ENCODE results near the gene ADRM1.
A peak's percentile ranks its signal among the peaks of the same experiment; 100 is the strongest.

The ADRM1 gene

DNA sequence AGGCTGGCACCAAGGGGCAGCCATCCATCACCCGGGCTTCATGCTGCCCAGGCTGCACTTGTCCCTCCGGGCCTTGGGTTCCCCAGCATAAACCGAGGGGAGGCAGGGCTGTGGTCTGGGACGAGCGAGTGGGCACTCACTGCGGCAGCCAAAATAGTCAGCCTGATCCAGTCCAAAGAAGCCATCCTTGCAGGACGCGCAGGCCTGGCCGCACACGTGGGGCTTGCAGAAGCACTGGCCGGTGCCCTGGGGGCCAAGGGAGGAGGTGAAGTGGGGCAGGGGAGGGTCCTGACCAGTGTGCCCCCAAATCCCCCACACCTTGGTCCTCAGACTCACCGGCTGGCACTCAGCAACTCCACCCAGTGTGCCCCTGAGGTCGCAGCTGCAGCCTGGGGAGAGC lies 32.1 kb downstream of the ADRM1 start:
- Mint-ChIP-seq H3K36me3 (ENCODE audit: low read depth) (no peaks in the 10 kb centered on the region), H3K4me3 (no peak overlapping the region), H3K27me3 (peaks cover 1% of the 10 kb centered on the region), H3K27ac (no peak overlapping the region), H3K4me1 (ENCODE audit: low read depth) (peaks cover 23% of the 10 kb centered on the region), H3K9me3 (no peaks in the 10 kb centered on the region)
- intact Hi-C loops (cut with micrococcal nuclease): no loop called here

DNA sequence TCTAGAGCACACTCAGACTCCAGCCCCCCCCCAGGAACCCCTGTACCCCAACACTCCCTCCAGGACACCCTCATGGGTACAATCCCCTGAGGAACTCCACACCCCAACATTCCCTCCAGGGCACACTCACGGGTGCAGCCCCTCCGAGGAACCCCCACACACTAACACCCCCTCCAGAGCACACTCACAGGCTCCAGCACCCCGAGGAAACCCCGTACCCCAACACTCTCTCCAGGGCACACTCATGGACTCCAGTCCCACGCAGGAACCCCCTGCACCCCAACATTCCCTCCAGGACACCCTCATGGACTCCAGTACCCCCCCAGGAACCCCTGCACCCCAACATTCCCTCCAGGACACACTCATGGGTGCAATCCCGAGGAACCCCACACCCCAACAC lies 32.7 kb downstream of the ADRM1 start:
- Mint-ChIP-seq H3K9me3 (no peaks in the 10 kb centered on the region), H3K27me3 (peaks cover 3% of the 10 kb centered on the region), H3K4me3 (no peak overlapping the region), H3K36me3 (ENCODE audit: low read depth) (no peaks in the 10 kb centered on the region), H3K27ac (no peak overlapping the region), H3K4me1 (ENCODE audit: low read depth) (peaks cover 27% of the 10 kb centered on the region)
- intact Hi-C loops (cut with micrococcal nuclease): no loop called here

DNA sequence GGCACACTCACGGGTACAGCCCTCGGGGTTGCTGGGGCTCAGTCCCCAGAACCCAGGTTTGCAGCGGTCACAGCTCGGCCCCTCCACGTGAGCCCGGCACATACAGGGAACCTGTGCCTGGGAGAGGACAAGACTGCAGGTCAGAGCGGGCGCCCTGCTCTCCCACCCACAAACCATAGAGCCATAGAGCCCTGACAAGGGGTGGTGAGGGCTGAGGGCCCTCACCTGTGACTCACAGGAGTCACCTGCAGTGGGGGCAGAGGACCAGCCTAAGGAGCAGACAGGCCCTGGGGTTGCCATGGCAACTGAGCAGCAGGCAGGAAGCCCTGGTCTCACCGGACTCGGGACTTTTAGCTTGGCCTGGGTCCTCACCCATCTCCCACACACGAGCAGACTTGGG lies 33.5 kb downstream of the ADRM1 start:
- H3K27ac Mint-ChIP-seq: no peak overlapping the region
- no peaks in the 10 kb centered on the region for H3K36me3 Mint-ChIP-seq (ENCODE audit: low read depth)
- H3K9me3 Mint-ChIP-seq: no peaks in the 10 kb centered on the region
- intact Hi-C loops (cut with micrococcal nuclease): no loop called here
- no peak overlapping the region for H3K4me3 Mint-ChIP-seq
- H3K27me3 Mint-ChIP-seq: peaks cover 5% of the 10 kb centered on the region
- peaks cover 27% of the 10 kb centered on the region for H3K4me1 Mint-ChIP-seq (ENCODE audit: low read depth)

DNA sequence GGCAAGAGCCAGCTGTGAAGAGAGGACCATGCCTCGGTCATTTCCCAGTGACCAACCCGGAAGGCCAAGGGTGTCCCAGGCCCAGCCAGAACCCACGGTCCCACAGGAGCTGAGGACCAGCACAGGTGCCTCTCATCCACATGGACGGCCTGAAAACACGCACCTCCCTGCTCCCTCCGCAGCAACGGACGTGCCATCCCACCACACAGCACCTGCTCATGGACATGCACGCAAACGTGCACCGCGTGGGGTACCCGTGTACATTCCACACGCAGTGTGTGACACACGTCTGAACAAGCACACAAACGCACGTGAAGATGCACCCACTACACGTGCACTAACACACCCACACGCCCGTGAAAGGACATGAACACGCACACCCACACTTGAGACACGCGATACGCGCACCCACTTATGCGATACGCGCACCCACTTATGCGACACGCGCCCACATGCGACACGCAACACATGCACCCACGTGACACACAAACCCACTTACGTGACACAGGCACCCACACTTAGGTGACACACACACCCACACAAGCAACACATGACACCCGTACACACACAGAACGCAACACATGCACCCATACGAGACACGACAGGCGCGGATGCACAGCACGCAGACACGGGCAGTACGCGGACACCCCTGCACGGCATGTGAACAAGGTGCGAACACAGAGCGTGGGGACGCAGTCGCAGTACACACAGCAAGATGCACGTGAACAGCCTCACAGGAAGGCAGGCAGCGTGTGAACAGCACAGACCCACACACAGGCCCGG lies 34.2 kb downstream of the ADRM1 start:
- Mint-ChIP-seq H3K9me3 (no peaks in the 10 kb centered on the region), H3K36me3 (ENCODE audit: low read depth) (no peaks in the 10 kb centered on the region), H3K27me3 (peaks cover 7% of the 10 kb centered on the region), H3K27ac (no peak overlapping the region), H3K4me1 (ENCODE audit: low read depth) (peaks cover 27% of the 10 kb centered on the region), H3K4me3 (no peak overlapping the region)
- intact Hi-C loops (cut with micrococcal nuclease): no loop called here

DNA sequence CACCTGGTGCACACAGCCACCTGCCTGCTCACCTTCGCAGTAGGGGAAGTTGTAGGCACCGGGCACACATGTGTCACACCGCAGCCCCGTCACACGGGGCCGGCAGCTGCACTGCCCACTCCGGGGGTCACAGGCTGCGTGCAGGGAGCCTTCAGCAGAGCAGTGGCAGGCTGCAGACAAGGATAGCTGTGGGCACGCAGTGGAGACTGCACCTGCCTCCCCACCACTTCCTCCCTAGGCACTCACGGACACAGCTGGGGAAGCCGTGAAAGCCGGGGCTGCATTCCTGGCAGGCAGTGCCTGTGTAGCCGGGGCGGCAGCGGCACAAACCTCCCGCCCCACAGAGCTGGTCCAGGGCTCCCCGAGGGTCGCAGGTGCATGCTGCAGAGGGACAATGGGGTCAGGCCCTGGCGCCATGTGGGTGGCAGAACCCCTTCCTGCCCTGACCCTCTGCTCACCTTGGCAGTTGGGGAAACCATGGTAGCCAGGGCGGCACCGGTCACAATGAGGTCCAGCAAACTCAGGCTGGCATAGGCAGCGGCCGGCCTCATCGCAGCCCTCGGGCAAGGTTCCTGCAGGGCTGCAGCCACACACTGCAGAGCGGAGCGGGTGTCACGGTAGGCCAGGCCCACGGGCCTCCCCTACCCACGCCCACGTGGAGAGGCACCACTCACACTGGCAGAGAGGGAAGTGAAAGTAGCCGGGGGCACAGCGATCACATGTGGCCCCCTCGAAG lies 34.9 kb downstream of the ADRM1 start:
- peaks cover 12% of the 10 kb centered on the region for H3K27me3 Mint-ChIP-seq
- intact Hi-C loops (cut with micrococcal nuclease): no loop called here
- no peak overlapping the region for H3K4me3 Mint-ChIP-seq
- no peak overlapping the region for H3K27ac Mint-ChIP-seq
- peaks cover 27% of the 10 kb centered on the region for H3K4me1 Mint-ChIP-seq (ENCODE audit: low read depth)
- H3K9me3 Mint-ChIP-seq: no peaks in the 10 kb centered on the region
- no peaks in the 10 kb centered on the region for H3K36me3 Mint-ChIP-seq (ENCODE audit: low read depth)

DNA sequence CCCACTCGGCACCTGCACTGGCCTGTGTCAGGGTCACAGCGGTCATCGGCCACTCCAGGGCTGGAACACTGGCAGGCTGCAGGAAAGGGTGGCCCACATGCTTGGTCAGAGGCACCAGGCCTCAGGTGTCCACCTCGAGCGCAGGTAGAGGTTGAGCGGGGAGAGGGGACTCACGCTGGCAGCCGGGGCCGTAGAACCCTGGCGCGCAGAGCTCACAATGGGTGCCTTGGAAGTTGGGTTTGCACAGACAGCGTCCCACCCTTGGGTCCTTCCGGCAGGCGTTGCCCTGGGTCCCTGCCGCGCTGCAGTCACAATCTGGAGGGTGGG lies 35.5 kb downstream of the ADRM1 start:
- Mint-ChIP-seq H3K4me3 (no peak overlapping the region), H3K27me3 (peaks cover 14% of the 10 kb centered on the region), H3K36me3 (ENCODE audit: low read depth) (no peaks in the 10 kb centered on the region), H3K4me1 (ENCODE audit: low read depth) (peaks cover 27% of the 10 kb centered on the region), H3K27ac (no peak overlapping the region), H3K9me3 (no peaks in the 10 kb centered on the region)
- intact Hi-C loops (cut with micrococcal nuclease): no loop called here

DNA sequence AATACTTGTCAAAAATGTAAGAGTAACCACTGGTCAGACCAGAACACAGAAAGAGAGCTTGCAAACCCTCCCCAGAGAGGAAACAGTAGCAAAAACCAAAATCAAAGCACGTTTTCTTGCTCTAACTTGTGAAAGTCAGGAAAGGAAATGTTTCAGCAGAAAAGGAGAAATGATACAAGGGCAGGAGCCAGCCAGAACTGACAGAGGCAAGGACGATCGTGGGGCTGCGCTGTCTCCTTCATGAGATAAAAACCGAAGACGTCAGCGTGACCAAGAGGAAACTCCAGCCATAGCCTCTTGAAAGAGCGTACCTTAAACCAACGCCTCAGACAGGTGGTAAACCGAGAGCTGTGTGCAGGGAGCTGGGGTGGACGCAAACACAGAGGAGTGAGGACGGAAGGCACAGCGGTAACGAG lies 36.9 kb downstream of the ADRM1 start:
- peaks cover 16% of the 10 kb centered on the region for H3K27me3 Mint-ChIP-seq
- intact Hi-C loops (cut with micrococcal nuclease): no loop called here
- no peaks in the 10 kb centered on the region for H3K36me3 Mint-ChIP-seq (ENCODE audit: low read depth)
- peaks cover 27% of the 10 kb centered on the region for H3K4me1 Mint-ChIP-seq (ENCODE audit: low read depth)
- H3K27ac Mint-ChIP-seq: peak overlapping the region; percentile 55
- no peaks in the 10 kb centered on the region for H3K9me3 Mint-ChIP-seq
- H3K4me3 Mint-ChIP-seq: peak overlapping the region; percentile 61

DNA sequence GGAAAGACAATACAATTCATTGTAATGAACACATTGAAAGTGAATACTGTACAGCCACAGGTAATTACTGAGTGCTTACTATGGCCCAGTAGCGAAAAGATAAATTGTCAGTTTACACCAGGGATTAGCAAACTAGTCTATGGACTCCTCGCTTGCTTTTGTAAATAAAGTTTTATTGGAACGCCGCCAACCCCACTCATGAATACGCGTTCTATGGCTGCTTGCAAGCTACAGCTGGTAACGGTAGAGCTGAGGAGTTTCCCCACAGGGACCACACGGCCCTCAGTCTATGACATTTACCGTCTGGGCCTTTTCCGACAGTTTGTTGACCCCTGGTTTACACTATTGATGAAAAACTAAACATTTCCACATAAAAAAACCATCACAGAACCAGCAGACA lies 40.1 kb downstream of the ADRM1 start:
- Mint-ChIP-seq H3K4me3 (no peak overlapping the region), H3K27ac (no peak overlapping the region), H3K9me3 (no peaks in the 10 kb centered on the region), H3K4me1 (ENCODE audit: low read depth) (peaks cover 15% of the 10 kb centered on the region), H3K36me3 (ENCODE audit: low read depth) (no peaks in the 10 kb centered on the region), H3K27me3 (peaks cover 15% of the 10 kb centered on the region)
- intact Hi-C loops (cut with micrococcal nuclease): no loop called here

DNA sequence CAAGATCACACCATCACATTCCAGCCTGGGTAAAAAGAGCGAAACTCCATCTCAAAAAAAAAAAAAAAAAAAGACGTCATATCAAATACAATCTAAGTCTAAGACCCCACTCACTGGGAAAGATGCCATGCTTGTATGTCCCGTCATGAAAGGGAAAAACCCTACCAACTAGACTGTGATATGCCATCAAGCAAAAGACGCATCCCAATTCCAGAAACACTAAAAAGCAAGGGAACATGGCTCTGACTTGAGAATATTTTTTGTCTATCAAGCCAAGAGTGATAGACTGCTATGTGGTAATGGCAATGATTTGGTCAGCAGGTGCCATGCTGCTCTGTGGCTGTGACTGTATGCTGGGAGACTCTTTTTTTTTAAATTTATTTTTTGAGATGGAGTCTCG lies 41.3 kb downstream of the ADRM1 start:
- peaks cover 9% of the 10 kb centered on the region for H3K9me3 Mint-ChIP-seq
- no peak overlapping the region for H3K4me3 Mint-ChIP-seq
- H3K27ac Mint-ChIP-seq: no peak overlapping the region
- peaks cover 11% of the 10 kb centered on the region for H3K4me1 Mint-ChIP-seq (ENCODE audit: low read depth)
- peaks cover 15% of the 10 kb centered on the region for H3K27me3 Mint-ChIP-seq
- H3K36me3 Mint-ChIP-seq (ENCODE audit: low read depth): no peaks in the 10 kb centered on the region
- intact Hi-C loops (cut with micrococcal nuclease): no loop called here

DNA sequence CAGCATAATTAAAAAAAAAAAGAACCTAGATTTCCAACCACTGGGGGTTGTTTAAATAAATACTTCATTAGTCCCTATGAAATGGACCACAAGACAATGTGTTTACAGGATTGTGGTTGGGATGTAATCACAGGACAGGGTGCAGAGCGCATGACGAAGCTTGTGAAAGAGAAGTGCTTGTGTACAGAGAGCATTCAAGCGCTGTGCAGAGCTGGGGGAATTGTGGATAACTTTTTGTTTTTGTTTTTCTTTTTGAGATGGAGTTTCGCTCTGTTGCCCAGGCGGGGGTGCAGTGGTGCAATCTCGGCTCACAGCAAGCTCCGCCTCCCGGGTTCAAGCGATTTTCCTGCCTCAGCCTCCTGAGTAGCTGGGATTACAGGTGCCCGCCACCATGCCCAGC lies 42.0 kb downstream of the ADRM1 start:
- H3K4me3 Mint-ChIP-seq: no peak overlapping the region
- H3K9me3 Mint-ChIP-seq: peaks cover 10% of the 10 kb centered on the region
- peaks cover 15% of the 10 kb centered on the region for H3K27me3 Mint-ChIP-seq
- intact Hi-C loops (cut with micrococcal nuclease): no loop called here
- no peak overlapping the region for H3K27ac Mint-ChIP-seq
- H3K36me3 Mint-ChIP-seq (ENCODE audit: low read depth): no peaks in the 10 kb centered on the region
- peaks cover 5% of the 10 kb centered on the region for H3K4me1 Mint-ChIP-seq (ENCODE audit: low read depth)

DNA sequence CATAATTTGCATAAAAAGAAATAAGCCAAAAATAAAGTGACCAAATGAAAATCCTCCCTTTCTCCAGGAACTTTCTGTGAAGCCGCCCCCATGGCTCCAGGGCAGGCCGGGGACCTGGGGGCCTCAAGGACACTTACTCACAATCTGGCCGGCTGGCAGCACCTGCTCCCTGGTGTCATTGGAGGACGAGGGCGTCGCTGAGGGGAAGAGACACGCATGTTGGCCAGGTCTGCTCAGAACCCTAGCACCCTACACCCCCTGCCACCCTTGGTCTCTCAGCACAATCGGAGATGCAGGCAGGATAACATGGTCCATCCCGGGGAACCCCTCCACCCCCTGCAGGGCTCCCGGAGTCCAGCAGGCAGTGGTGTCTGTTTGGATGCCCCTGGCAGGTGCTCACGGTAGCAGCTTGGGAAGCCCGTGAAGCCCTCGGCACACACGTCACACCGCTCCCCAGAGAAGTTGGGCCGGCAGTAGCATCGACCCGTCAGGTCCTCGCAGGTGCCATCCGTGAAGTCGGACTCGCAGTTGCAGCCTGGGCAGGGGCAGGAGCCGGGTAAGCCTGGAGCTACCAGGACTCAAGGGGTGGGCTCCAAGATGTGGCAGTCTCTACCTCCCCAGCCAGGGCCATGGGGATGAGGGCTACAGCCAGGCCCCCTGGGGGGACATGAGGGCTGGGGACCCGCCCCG lies 43.0 kb downstream of the ADRM1 start:
- H3K36me3 Mint-ChIP-seq (ENCODE audit: low read depth): no peaks in the 10 kb centered on the region
- intact Hi-C loops (cut with micrococcal nuclease): no loop called here

DNA sequence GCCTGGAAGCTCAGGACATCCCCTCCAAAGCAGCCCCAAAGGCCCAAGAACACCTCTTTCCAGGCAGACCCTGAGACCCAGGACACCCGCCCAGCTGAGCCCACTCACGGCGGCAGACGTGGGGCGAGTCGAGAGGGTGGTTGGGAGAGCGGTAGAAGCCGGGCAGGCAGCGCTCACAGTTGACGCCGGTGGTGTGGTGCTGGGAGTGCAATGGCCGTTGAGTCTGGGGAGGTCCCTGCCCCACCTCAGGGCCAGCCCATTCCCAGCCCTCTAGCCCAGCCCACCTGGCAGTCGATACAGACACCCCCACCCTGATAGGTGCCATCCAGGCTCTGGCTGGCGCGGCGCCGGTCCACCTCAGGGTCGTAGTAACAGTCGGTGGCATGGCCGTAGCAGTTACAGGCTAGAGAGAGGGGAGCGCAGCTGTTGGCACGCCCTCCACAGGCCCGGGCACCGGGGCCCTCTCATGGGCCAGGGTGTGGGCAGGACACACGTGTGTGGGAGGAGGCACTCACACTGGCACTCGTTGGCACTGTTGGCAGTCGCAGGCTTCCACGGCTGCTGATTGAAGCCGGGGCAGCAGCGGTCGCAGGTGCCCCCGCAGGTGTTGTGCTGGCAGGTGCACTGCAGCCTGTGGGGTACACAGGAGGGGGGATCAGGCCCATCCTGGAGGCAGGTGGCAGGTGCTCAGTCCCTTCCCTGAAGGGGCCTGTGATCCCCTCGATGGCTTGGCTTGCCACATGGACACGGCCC lies 43.8 kb downstream of the ADRM1 start:
- Mint-ChIP-seq H3K9me3 (peaks cover 10% of the 10 kb centered on the region), H3K27me3 (peaks cover 11% of the 10 kb centered on the region), H3K4me1 (ENCODE audit: low read depth) (no peaks in the 10 kb centered on the region), H3K36me3 (ENCODE audit: low read depth) (no peaks in the 10 kb centered on the region), H3K27ac (no peak overlapping the region), H3K4me3 (no peak overlapping the region)
- intact Hi-C loops (cut with micrococcal nuclease): no loop called here

More for the DNA sequence above, 43.0 kb downstream of the ADRM1 start:
- Mint-ChIP-seq H3K9me3 (peaks cover 10% of the 10 kb centered on the region), H3K27ac (no peak overlapping the region), H3K27me3 (peaks cover 13% of the 10 kb centered on the region), H3K4me3 (no peak overlapping the region), H3K4me1 (ENCODE audit: low read depth) (no peaks in the 10 kb centered on the region)

DNA sequence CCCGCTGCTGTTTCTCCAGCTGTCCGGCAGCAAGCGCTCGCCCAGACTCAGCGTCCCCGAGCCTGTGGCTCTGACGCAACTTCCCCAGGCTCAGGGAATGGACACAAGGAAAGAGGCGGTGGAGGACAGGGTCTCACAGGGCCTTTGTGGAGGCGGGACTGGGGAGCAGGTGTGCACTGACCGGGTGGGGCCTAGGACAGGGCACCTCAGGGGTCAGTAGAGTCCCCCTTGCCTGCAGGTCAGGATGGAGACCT lies 44.3 kb downstream of the ADRM1 start:
- no peaks in the 10 kb centered on the region for H3K36me3 Mint-ChIP-seq (ENCODE audit: low read depth)
- no peak overlapping the region for H3K27ac Mint-ChIP-seq
- H3K9me3 Mint-ChIP-seq: peaks cover 10% of the 10 kb centered on the region
- peaks cover 8% of the 10 kb centered on the region for H3K27me3 Mint-ChIP-seq
- H3K4me3 Mint-ChIP-seq: no peak overlapping the region
- H3K4me1 Mint-ChIP-seq (ENCODE audit: low read depth): no peaks in the 10 kb centered on the region
- intact Hi-C loops (cut with micrococcal nuclease): no loop called here

DNA sequence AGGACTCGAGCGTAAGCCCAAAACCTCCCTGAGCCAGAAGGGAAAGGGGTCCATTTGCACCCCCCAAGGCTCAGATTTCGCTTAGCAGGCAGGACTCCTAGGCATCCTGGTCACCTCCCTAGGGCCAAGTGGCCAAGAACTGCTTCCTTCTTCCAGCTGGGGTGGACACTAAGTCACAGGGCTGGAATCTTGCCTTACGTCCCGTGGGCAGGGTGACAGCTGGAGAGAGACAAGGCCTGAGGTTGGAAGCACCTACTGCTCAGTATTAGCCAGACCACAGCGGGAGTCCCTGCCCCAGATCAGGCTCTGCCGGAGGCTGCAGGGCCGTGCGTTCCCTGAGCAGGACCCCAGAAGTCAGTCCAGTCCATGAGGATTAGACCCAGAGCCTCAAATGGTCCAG lies 44.6 kb downstream of the ADRM1 start:
- Mint-ChIP-seq H3K4me3 (no peak overlapping the region), H3K27me3 (peaks cover 4% of the 10 kb centered on the region), H3K4me1 (ENCODE audit: low read depth) (no peaks in the 10 kb centered on the region), H3K9me3 (peaks cover 10% of the 10 kb centered on the region), H3K27ac (no peak overlapping the region), H3K36me3 (ENCODE audit: low read depth) (no peaks in the 10 kb centered on the region)
- intact Hi-C loops (cut with micrococcal nuclease): no loop called here
